Mucosa of gallbladder (tissue), 1 donor: Measurements from ENCODE around the gene HECTD4. TPM values are rescaled to one million over a fixed set of nuclear protein-coding genes. Genes with fewer than 3 reads are reported as not detected.
"Not testable (repeated sequence)": the region's sequence is repeated elsewhere in the genome, so short reads cannot be mapped to it uniquely, and the experiment has no call there.

Source experiments
- DNase-seq: peaks from one replicate; pipeline ENCODE4 v3.0.0-alpha.2; 2020; ENCODE audit warnings: low spot score
- total RNA-seq: library from RNA; stranded (reverse); gene quantifications from one replicate; pipeline ENCODE4 v1.2.1, GENCODE V29; 2021
- donor health status: DM: no; HTN: no; CAD: no.

The HECTD4 gene
- total RNA-seq, 1 donor from 2014 or later = 49.1 TPM

- no peak for DNase-seq
These were observed 27.8 kb downstream of the HECTD4 start for GRCh38 chr12:112354399-112354798.

GRCh38 chr12:112353393-112353792, 28.8 kb downstream of the HECTD4 start:
- DNase-seq = no peak

GRCh38 chr12:112352921-112353320, 29.3 kb downstream of the HECTD4 start:
- no peak for DNase-seq

- DNase-seq = no peak
These were observed 31.3 kb downstream of the HECTD4 start for GRCh38 chr12:112350593-112351592.

- DNase-seq = no peak
These were observed 32.8 kb downstream of the HECTD4 start for GRCh38 chr12:112349431-112349830.

GRCh38 chr12:112348926-112349325, 33.3 kb downstream of the HECTD4 start:
- DNase-seq = not testable (repeated sequence)

GRCh38 chr12:112347581-112347982, 34.6 kb downstream of the HECTD4 start:
- DNase-seq = no peak

- no peak for DNase-seq
These were observed 36.0 kb downstream of the HECTD4 start for GRCh38 chr12:112346194-112346593.

GRCh38 chr12:112344220-112344619, 38.0 kb downstream of the HECTD4 start:
- DNase-seq = no peak

GRCh38 chr12:112342587-112342986, 39.6 kb downstream of the HECTD4 start:
- no peak for DNase-seq

- DNase-seq = no peak
These were observed 41.0 kb downstream of the HECTD4 start for GRCh38 chr12:112341046-112341825.

- DNase-seq = no peak
These were observed 42.0 kb downstream of the HECTD4 start for GRCh38 chr12:112340230-112340629.

GRCh38 chr12:112334999-112335398, 47.2 kb downstream of the HECTD4 start:
- not testable (repeated sequence) for DNase-seq

GRCh38 chr12:112333019-112333418, 49.2 kb downstream of the HECTD4 start:
- DNase-seq = no peak

- DNase-seq = no peak
These were observed 50.3 kb downstream of the HECTD4 start for GRCh38 chr12:112331886-112332285.

GRCh38 chr12:112330706-112331105, 51.5 kb downstream of the HECTD4 start:
- DNase-seq = no peak

- DNase-seq = no peak
These were observed 53.6 kb downstream of the HECTD4 start for GRCh38 chr12:112328456-112329124.

- no peak for DNase-seq
These were observed 54.9 kb downstream of the HECTD4 start for GRCh38 chr12:112327209-112327938.

- DNase-seq = no peak
These were observed 56.5 kb downstream of the HECTD4 start for GRCh38 chr12:112325622-112326207.

- no peak for DNase-seq
These were observed 57.1 kb downstream of the HECTD4 start for GRCh38 chr12:112325157-112325556.
